ENCODE measurements around the gene B4GALNT2.
"Not testable (repeated sequence)": the region's sequence is repeated elsewhere in the genome, so short reads cannot be mapped to it uniquely, and the experiment has no call there.

B4GALNT2 gene

GRCh38 chr17:49184522-49184921, 52.0 kb downstream of the B4GALNT2 start:
- DNase-seq = not testable (repeated sequence)

GRCh38 chr17:49185381-49185780, 52.8 kb downstream of the B4GALNT2 start:
- not testable (repeated sequence) for DNase-seq

DNA sequence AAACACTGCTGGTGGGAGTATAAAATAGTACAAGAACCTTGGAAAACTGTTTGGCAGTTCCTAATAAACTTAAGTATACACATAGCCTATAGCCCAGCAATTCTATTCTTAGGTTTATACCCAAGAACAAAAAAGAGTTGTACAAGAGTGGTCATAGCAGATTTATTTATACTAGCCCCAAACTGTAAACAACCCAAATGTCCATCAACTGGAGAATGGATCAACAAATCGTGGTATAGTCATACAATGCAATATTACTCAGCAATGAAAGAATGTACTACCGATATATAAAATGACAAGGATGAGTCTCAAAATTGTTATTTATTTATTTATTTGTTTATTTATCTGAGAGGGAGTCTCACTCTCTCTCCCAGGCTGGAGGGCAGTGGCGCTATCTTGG, 54.7 kb downstream of the B4GALNT2 start:
- DNase-seq = no peak

GRCh38 chr17:49190932-49191331, 58.4 kb downstream of the B4GALNT2 start:
- DNase-seq = no peak

- no peak for DNase-seq
These were observed 58.9 kb downstream of the B4GALNT2 start for GRCh38 chr17:49191409-49191916.

DNA sequence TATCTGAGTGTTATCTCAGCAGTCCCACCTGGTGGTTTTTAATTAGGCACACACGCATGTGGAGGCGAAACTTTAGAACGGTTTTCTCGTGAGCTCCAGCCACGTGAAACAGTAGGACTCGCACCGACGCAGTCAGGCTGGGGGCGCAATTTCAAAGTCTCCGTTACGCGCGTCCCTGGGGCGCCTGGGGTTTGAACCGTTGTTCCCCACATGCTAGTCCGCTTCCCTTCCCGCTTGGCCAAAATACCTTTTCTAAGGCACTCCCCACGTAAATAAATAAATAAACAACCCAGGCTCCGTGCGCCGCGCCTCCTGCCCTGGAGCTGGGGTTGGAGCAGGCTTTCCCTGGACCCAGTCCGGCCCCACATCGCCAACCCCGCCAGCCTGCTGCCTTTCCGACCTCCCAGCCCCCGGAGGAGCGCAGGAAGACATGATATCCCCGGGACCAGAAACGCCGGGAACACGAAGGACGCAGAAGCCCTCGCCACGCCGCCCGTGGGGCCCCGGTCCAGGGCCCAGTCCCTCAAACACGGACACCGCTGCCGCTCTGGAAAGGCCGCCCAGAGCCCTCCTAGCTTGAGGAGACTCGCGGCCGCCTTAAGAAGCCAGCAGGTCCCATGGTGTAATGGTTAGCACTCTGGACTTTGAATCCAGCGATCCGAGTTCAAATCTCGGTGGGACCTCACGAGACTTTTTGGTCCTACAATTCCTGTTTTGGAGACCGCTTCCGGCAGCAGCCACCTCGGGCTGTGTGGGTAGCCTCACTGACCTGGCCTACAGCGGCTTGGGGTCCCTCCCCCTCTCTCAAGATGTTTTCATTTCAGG, 59.6 kb downstream of the B4GALNT2 start:
- DNase-seq = no peak

DNA sequence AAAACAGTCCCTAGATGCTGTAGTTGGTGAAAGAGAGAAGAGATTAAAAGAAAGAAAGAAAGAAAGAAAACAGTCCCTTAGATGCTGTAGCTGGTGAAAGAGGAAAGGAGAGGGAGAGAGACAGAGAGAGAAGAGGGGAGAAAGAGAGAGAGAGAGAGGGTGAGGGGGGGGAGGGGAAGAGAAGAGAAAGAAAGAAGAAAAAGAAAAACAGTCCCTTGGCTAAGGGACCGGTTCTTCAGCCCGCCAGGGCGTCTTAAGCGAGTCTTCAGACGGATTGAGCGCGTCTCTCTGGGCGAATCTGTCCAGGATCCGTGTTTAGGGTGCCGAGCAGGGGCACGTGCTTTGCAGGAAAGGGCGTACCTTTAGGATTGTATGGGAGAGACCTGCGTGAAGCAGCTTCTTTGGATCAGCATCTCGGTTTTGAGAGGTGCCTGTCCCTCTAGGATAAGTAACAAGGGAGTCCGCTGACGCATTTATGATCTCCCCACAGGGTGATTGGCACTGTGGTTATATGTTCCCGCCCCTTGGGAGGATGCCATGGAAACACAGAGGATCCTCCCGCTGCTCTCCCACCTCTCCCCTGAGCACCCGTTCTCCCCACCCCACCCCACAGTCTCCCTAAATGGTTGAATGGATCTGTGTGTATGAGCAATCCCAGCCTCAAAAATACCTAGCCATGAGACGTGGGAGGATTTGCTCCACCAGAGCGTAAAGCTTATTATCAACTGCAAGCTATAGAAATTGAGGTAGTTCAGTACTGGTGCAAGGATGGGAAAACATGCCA, 61.1 kb downstream of the B4GALNT2 start:
- no peak for DNase-seq

DNA sequence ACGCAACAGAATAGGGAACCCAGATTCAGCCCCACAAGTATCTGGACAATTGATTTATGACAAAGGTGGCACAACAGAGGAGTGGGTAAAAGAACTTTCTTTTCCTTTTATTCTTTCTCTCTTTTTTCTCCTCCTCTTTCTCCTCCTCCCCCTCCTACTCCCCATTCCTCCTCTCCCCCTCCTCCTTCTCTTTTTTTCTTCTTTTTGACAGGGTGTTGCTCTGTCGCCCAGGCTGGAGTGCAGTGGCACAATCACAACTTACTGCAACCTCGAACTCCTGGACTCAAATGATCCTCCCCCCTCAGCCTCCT, 61.7 kb downstream of the B4GALNT2 start:
- no peak for DNase-seq

DNA sequence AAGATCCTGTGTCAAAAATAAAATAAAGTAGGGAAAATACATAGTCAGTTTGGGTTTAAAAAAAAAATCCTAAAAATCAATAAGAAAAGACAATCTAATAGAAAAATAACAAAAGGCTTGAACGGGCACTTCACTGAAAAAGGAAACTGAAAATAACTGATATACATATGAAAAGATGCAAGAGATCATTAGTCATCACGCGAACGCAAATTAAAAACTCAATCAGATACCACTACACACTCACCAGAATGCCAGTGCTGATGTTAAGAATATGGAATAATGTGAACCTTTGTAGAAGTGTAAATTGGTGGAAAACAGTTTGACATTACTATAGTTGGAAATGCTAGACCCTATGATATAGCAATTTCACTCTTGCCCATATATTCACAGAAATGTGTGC, 63.2 kb downstream of the B4GALNT2 start:
- DNase-seq = no peak

DNA sequence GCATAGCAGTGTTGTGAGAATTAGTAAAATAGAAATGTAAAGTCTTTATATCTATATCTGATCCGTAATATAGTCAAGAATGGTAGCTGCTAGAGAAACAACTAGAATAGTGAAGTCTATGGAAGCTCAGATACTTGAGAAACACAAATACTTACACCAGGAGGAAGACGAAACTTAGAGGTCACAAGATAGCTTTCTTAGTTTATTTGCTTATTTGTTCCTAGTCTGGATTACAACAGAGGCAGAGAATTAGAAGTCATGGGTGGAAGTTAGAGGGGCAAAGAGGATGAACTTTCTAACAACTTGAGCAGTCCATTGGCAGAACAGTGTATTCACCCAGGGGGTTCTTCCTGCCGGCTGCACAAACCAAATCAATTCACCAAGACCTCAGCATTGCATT, 64.0 kb downstream of the B4GALNT2 start:
- no peak for DNase-seq

DNA sequence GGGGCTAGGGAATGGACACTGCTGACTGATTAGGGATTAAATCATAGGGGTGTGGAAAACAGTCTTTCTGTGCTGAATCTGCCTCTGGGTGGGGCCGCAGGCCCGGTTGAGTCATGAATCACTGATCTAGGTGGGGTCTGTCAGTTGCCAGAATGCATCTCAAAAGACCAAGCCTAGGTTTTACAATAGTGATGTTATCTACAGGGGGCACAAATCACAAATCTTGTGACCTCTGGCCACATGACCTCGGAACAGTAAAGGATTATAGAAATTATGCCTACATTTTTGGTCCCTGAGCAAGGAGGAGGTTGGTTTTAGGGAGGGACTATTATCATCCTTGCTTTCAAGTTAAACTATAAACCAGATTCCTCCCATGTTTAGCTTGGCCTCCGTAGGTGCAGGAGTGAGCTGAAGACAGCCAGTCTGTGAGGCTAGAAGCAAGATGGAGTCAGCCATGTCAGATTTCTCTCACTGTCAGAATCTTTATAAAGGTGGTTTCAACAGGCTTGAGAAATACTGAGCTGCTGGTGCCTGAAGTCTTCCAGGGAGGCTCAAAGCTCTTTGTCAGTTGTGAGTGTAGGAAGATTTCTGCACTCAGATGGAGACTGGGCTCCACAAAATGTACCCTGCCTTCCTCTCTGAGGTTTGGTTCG, 64.9 kb downstream of the B4GALNT2 start:
- no peak for DNase-seq

GRCh38 chr17:49198211-49198610, 65.6 kb downstream of the B4GALNT2 start:
- no peak for DNase-seq

GRCh38 chr17:49200423-49201083, 68.0 kb downstream of the B4GALNT2 start:
- no peak for DNase-seq

DNA sequence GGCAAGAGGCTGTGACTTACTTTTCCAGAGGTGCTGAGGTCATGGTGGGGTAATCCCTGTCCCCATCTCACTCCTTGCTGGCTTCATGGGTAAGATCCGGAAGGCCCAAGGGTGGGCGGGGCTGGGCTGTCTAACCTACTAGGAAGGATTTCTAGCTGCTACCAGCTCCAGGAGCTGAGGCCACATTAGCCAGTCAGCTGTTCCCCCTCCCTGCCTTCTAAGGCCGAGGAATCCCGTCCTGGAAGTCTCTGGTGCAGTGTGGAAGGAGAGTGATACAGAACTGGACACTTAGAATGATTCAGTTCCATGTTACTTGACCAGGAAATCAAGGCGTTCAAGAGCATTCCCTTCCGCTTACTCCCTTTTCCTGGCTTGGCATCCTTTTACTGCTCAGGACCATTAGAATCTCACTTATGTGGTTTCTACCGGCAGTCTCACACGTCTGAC, 68.9 kb downstream of the B4GALNT2 start:
- no peak for DNase-seq

GRCh38 chr17:49203796-49204195, 71.2 kb downstream of the B4GALNT2 start:
- no peak for DNase-seq

DNA sequence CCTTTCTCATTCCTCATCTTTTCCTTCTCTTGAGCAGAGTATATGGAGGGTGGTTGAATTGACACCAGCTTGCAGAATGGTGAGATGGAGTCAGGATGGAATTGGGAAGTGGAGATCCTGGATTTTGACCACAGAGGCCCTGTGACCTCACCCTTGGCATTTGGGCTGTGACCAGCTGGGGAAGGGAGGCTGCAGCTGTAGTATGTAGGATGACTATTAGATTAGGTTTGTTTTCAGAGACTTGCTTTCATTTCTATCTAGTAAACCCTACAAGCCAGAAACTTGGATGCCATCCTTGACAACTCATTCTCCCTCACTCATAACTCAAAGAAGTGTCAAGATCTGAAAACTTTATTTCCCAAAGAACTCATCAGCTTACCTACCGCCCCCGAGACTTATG, 71.9 kb downstream of the B4GALNT2 start:
- DNase-seq = no peak

GRCh38 chr17:49209061-49209571, 76.5 kb downstream of the B4GALNT2 start:
- DNase-seq = no peak

GRCh38 chr17:49210158-49211029, 77.8 kb downstream of the B4GALNT2 start, which contains the start of the genes ABI3 and GNGT2:
ABI3 (plus strand) TSS chr17:49210707; CDS start chr17:49210725, 18 bp downstream.
GNGT2 (minus strand) TSS chr17:49210574; CDS start chr17:49207422, 3,152 bp downstream.
- no peak for DNase-seq

DNA sequence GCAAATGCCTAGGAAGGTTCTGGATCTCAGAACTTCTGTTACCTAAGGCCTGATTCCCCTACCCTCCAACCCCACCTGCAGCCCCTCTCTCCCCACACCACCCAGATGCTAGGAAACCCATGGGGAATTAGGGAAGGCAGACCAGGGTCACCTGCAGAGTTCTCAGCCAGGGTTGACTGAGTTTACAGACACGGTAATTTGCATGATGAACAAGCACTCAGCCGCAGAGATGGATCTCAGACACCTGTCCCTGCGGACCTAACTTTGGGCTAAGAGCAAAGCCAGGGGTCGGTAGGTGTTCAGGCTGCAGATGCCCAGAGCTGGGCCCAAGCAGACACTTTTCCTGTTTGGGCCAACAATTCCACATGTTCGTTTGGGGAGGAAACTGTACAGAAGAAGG, 80.8 kb downstream of the B4GALNT2 start:
- DNase-seq = no peak

- no peak for DNase-seq
These were observed 81.3 kb downstream of the B4GALNT2 start for GRCh38 chr17:49213847-49214246.

DNA sequence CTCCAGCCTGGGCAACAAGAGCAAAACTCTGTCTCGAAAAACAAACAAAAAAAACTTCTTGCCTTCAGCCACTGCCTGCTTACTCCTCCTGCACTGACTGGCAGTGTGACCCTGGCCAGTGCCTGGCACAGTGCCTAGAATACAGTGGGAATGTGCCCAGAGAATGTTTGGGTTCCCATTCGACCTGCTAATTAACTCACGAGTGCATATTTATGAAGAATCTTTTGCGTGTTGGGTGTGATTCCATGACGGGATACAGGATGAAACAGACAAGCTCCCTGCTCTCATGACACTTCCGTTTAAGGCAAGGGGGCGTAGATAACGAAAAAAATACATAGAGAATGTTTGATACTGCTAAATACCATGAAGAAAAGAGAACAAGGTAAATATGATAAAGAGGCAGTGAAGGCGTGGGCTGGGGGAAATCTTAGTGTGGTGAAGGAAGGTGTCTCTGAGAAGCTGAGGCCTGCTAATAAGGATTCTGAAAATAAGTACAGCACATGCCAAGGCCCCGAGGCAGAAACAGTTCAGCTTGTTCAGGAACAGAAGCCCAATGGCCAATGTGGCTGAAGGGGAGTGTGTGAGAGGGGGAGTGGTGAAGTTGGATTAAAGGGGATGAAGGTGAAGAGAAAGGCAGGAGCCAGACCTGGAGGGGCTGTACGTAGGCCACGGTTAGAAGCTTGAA, 82.2 kb downstream of the B4GALNT2 start:
- no peak for DNase-seq

Measured in 8988T (cell line).